Measurements from ENCODE around the gene VIPR2.

DNA sequence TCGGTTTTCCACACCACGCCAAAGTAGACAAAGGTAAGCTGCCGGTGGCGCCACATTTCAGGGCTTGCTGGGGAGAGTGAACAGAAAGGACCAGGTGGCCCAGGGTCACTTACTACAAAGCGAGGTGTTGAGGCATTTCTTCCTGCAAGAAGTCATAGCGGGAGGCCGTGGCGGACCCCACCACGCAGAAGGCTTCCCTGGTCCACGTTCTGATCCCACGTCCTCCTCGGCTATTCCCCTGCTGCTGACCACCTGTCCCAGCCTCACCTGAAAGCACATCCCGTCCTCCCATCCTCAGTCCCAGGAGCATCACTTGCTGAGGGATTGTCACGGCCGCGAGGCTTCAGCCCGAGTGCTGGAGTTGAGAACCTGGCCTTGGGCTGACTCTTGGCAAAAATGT lies 149.2 kb downstream of the VIPR2 start:
- TF ChIP-seq, protein P1, sequence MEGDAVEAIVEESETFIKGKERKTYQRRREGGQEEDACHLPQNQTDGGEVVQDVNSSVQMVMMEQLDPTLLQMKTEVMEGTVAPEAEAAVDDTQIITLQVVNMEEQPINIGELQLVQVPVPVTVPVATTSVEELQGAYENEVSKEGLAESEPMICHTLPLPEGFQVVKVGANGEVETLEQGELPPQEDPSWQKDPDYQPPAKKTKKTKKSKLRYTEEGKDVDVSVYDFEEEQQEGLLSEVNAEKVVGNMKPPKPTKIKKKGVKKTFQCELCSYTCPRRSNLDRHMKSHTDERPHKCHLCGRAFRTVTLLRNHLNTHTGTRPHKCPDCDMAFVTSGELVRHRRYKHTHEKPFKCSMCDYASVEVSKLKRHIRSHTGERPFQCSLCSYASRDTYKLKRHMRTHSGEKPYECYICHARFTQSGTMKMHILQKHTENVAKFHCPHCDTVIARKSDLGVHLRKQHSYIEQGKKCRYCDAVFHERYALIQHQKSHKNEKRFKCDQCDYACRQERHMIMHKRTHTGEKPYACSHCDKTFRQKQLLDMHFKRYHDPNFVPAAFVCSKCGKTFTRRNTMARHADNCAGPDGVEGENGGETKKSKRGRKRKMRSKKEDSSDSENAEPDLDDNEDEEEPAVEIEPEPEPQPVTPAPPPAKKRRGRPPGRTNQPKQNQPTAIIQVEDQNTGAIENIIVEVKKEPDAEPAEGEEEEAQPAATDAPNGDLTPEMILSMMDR (IDR thresholded peaks at IDR 0.05; ENCODE audit: borderline replicate concordance, extremely low read depth, low read length, poor library complexity, severe bottlenecking): no peak
- TF ChIP-seq EZH2 (IDR thresholded peaks at IDR 0.05; ENCODE audit: borderline replicate concordance, low read depth, low read length, severe bottlenecking): no peak
